Naive B cell (primary cell): Measurements from ENCODE around the gene NPS. TPM values are rescaled to one million over a fixed set of nuclear protein-coding genes. Genes with fewer than 3 reads are reported as not detected.

Experiments
- ATAC-seq, 2 donors: fragments of 150-1000 bp; cut with Tn5 transposase; 2 replicates each; pipeline ENCODE4 v1.10.0; 2021; ENCODE audit warnings: low read depth in 2 of 2, mild to moderate bottlenecking in 2 of 2, moderate library complexity in 2 of 2
- DNase-seq: peaks from one replicate; pipeline ENCODE4 v3.0.0; 2022
- H3K27ac Mint-ChIP-seq, 6 donors: one replicate each; pipeline ENCODE4 v1.8.0; 2020 to 2022; ENCODE audit warnings: mild to moderate bottlenecking in 6 of 6, mixed read lengths in 6 of 6, moderate library complexity in 5 of 6, inconsistent platforms in 2 of 6
- H3K27me3 Mint-ChIP-seq, 3 donors: one replicate each; pipeline ENCODE4 v1.8.0; 2021 to 2022; ENCODE audit warnings: mixed read lengths in 3 of 3, mild to moderate bottlenecking in 1 of 3
- H3K36me3 Mint-ChIP-seq, 2 donors: one replicate each; pipeline ENCODE4 v1.8.0; 2020 to 2022; ENCODE audit warnings: mixed read lengths in 2 of 2, inconsistent platforms in 1 of 2, mild to moderate bottlenecking in 1 of 2
- H3K4me1 Mint-ChIP-seq, 3 donors: one replicate each; pipeline ENCODE4 v1.8.0; 2020 to 2022; ENCODE audit warnings: mixed read lengths in 3 of 3, inconsistent platforms in 1 of 3, mild to moderate bottlenecking in 1 of 3, moderate library complexity in 1 of 3
- H3K4me3 Mint-ChIP-seq, 8 donors: one replicate each; pipeline ENCODE4 v1.8.0; 2020 to 2022; ENCODE audit warnings: mild to moderate bottlenecking in 8 of 8, mixed read lengths in 8 of 8, moderate library complexity in 8 of 8, inconsistent platforms in 2 of 8
- H3K9me3 Mint-ChIP-seq, 7 donors: one replicate each; pipeline ENCODE4 v1.8.0; 2020 to 2022; ENCODE audit warnings: mixed read lengths in 7 of 7, mild to moderate bottlenecking in 5 of 7, inconsistent platforms in 2 of 7, moderate library complexity in 1 of 7
- polyA plus RNA-seq, 6 donors: library from polyadenylated mRNA; unstranded; fragments of 300-500 nt; fragmentation: Illumina TruSeq; gene quantifications; one replicate each; pipeline ENCODE4 v1.2.3, GENCODE V29; 2021; ENCODE audit warnings: low read depth in 6 of 6

Gene NPS
- polyA plus RNA-seq, result not detected

- H3K9me3 Mint-ChIP-seq, result peaks cover 8 to 33% (median 15%) of the 10 kb centered on the region in 7 donors
- ATAC-seq, result no peak
- H3K36me3 Mint-ChIP-seq, result peaks cover 0 to 7% of the 10 kb centered on the region in 2 donors
- peaks cover 3 to 11% (median 10%) of the 10 kb centered on the region in 3 donors for H3K27me3 Mint-ChIP-seq
- H3K4me3 Mint-ChIP-seq, result no peak within 1 kb of the TSS
- no peak for DNase-seq
- no peak within 1 kb of the TSS for H3K27ac Mint-ChIP-seq
- no peaks in the 10 kb centered on the region for H3K4me1 Mint-ChIP-seq
These were observed at the start of gene NPS for GRCh38 chr10:127549009-127549408. Gene NPS, plus strand, starts transcription at chr10:127549309. Its CDS starts 60 bp downstream, at chr10:127549369.

DNA sequence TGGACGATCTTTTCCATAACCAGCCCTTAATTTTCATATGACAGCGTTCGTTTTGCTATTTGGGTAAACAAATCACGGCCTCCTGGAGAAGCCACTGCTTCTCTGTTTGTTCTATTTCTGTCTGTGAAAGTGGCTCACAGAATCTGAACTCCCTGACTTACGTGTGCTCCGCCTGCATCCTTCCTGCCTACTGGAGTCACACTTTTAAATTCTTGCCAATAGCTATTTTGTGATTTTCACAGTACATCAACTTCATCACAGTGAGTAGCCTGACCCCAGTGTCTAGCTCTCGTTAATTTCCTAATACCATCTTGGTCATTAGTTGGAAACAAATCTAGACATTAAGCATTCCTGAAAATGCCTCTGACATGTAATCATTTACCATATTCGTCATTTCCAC is 49.0 kb upstream of the NPS start:
- peaks cover 6 to 22% (median 7%) of the 10 kb centered on the region in 3 donors for H3K27me3 Mint-ChIP-seq
- no peak overlapping the region for H3K27ac Mint-ChIP-seq
- no peak overlapping the region for H3K4me3 Mint-ChIP-seq
- H3K9me3 Mint-ChIP-seq, result peaks cover 0 to 7% (median 0%) of the 10 kb centered on the region in 7 donors
- no peaks in the 10 kb centered on the region for H3K4me1 Mint-ChIP-seq
- ATAC-seq (no peak), DNase-seq (no peak)
- H3K36me3 Mint-ChIP-seq, result no peaks in the 10 kb centered on the region

GRCh38 chr10:127506094-127506493 is 43.0 kb upstream of the NPS start:
- H3K36me3 Mint-ChIP-seq, result no peaks in the 10 kb centered on the region
- no peak for ATAC-seq
- H3K9me3 Mint-ChIP-seq, result peaks cover 0 to 2% (median 0%) of the 10 kb centered on the region in 7 donors

GRCh38 chr10:127522298-127522697 is 26.8 kb upstream of the NPS start:
- Mint-ChIP-seq H3K9me3 (peaks cover 0 to 10% (median 6%) of the 10 kb centered on the region in 7 donors), H3K27me3 (peaks cover 0 to 11% (median 0%) of the 10 kb centered on the region in 3 donors), H3K27ac (no peak overlapping the region), H3K4me1 (no peaks in the 10 kb centered on the region), H3K36me3 (no peaks in the 10 kb centered on the region), H3K4me3 (no peak overlapping the region)
- no peak for DNase-seq
- no peak for ATAC-seq

More at GRCh38 chr10:127506094-127506493, 43.0 kb upstream of the NPS start:
- H3K27ac Mint-ChIP-seq, result no peak overlapping the region
- DNase-seq, result no peak
- H3K27me3 Mint-ChIP-seq, result peaks cover 9 to 20% (median 15%) of the 10 kb centered on the region in 3 donors
- H3K4me1 Mint-ChIP-seq, result no peaks in the 10 kb centered on the region
- H3K4me3 Mint-ChIP-seq, result no peak overlapping the region

DNA sequence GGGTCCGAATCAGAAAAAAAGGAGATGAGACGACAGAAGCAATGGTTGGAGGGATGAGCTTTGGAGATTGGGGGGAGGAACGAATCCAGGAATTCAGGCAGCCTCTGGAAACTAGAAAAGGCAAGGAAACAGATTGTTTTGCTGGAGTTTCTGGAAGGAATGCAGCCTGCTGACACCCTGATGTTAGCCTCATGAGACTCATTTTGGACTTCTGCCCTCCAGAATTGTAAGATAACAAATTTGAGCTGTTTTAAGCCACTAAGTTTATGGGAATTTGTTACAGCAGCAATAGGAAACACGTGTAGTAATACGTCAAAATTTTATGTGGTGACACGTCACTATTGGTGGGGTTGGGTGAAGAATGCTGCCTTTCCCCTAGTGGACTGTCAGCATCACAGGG is 25.6 kb upstream of the NPS start:
- H3K27ac Mint-ChIP-seq, result no peak overlapping the region
- no peaks in the 10 kb centered on the region for H3K4me1 Mint-ChIP-seq
- H3K36me3 Mint-ChIP-seq, result no peaks in the 10 kb centered on the region
- ATAC-seq (no peak), DNase-seq (no peak)
- no peak overlapping the region for H3K4me3 Mint-ChIP-seq
- H3K27me3 Mint-ChIP-seq, result peaks cover 0 to 11% (median 0%) of the 10 kb centered on the region in 3 donors
- peaks cover 0 to 10% (median 6%) of the 10 kb centered on the region in 7 donors for H3K9me3 Mint-ChIP-seq

DNA sequence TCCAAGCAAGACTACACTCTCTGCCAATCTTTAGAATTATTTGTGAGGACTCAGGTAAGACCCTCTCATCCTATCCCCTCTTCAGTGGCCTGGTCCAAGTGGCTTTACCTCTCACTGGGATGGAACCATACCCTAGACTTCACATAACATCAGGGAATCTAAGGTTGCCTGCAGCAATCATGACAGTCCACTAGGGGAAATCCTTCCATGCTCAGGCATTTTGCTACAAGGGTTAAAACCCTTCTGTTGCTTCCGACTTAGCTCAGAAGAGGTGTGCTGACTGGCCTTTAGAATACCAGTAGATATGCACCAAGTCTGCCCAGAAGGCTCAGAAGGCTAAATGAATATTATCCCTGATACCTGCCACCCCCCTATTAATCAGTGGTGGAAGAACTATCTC is 24.9 kb upstream of the NPS start:
- DNase-seq (no peak), ATAC-seq (no peak)
- Mint-ChIP-seq H3K36me3 (no peaks in the 10 kb centered on the region), H3K4me1 (no peaks in the 10 kb centered on the region), H3K9me3 (peaks cover 0 to 9% (median 6%) of the 10 kb centered on the region in 7 donors), H3K4me3 (no peak overlapping the region), H3K27me3 (peaks cover 0 to 11% (median 0%) of the 10 kb centered on the region in 3 donors), H3K27ac (no peak overlapping the region)

DNA sequence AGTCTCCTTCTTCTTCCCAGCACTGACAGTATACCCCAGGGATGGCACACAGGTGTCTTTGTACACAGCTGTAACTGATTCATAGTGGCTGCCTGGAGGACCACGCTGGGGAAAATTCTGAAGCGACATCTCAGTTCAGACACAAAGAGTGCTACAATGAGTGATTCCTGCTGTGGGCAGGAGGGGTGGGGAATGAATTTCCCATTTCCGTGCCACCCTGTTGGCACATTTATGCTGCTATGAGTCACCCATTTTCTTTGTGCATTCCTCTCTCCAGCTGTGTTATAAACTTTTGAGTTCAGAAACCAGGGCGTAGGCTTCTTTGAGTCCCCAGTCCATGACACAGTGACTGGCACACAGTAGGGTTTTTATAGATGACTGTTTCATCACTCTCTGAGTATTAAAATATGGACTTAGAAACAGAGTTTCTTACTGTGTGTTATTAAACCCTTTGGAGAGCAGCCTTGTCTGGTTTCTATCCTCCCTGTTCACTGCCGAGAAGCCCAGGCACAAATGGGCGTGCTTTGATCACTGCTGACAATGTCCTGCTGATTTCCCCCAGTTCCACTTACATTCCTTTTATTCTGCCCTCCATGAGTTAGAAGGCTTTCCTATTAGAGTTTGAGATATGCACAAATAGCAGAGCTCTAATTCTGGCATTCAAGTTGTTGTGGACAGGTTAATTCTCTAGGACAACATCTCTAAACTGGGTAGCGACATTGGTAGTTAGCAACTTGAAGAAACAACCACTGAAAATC is 24.0 kb upstream of the NPS start:
- peaks cover 0 to 6% (median 0%) of the 10 kb centered on the region in 3 donors for H3K27me3 Mint-ChIP-seq
- no peak overlapping the region for H3K4me3 Mint-ChIP-seq
- DNase-seq, result no peak
- H3K27ac Mint-ChIP-seq, result no peak overlapping the region
- H3K9me3 Mint-ChIP-seq, result peaks cover 0 to 9% (median 3%) of the 10 kb centered on the region in 7 donors
- H3K36me3 Mint-ChIP-seq, result no peaks in the 10 kb centered on the region
- ATAC-seq, result no peak
- no peaks in the 10 kb centered on the region for H3K4me1 Mint-ChIP-seq

- no peak overlapping the region for H3K27ac Mint-ChIP-seq
- H3K4me1 Mint-ChIP-seq, result no peaks in the 10 kb centered on the region
- H3K9me3 Mint-ChIP-seq, result peaks cover 0 to 9% (median 3%) of the 10 kb centered on the region in 7 donors
- H3K36me3 Mint-ChIP-seq, result no peaks in the 10 kb centered on the region
- ATAC-seq, result no peak
- no peak overlapping the region for H3K4me3 Mint-ChIP-seq
- H3K27me3 Mint-ChIP-seq, result peaks cover 0 to 5% (median 0%) of the 10 kb centered on the region in 3 donors
- DNase-seq, result no peak
These were observed 23.4 kb upstream of the NPS start for GRCh38 chr10:127525686-127526085.

DNA sequence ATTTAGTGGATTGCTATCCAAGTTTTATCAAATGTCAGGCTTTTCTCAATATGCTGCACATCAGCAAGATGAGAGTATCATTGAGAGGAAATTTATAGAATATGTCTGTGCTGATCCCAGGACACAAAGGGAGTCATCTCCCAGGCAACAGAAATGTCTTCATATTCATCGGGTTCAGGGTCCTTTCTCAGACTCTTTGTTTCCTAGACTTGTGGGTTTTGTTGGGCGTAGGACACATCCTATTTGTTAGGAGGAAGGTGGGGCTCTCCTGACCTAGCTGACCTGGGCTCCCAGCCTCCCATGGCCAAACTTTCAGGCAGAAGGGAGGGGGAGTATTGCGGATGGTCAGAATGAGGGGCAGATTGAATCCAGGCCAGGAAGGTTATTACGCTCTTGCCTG is 22.9 kb upstream of the NPS start:
- H3K4me1 Mint-ChIP-seq, result no peaks in the 10 kb centered on the region
- ATAC-seq, result no peak
- no peak overlapping the region for H3K4me3 Mint-ChIP-seq
- peaks cover 0 to 9% (median under 1%) of the 10 kb centered on the region in 7 donors for H3K9me3 Mint-ChIP-seq
- H3K36me3 Mint-ChIP-seq, result no peaks in the 10 kb centered on the region
- H3K27ac Mint-ChIP-seq, result no peak overlapping the region
- no peak for DNase-seq
- peaks cover 0 to 5% (median 0%) of the 10 kb centered on the region in 3 donors for H3K27me3 Mint-ChIP-seq

GRCh38 chr10:127527320-127527719 is 21.8 kb upstream of the NPS start:
- Mint-ChIP-seq H3K9me3 (peaks cover 0 to 9% (median 0%) of the 10 kb centered on the region in 7 donors), H3K36me3 (no peaks in the 10 kb centered on the region), H3K4me1 (no peaks in the 10 kb centered on the region), H3K27ac (no peak overlapping the region), H3K27me3 (peaks cover 0 to 3% (median 0%) of the 10 kb centered on the region in 3 donors), H3K4me3 (no peak overlapping the region)
- no peak for DNase-seq
- ATAC-seq, result no peak

GRCh38 chr10:127527891-127528290 is 21.2 kb upstream of the NPS start:
- H3K27ac Mint-ChIP-seq, result no peak overlapping the region
- no peak for DNase-seq
- no peaks in the 10 kb centered on the region for H3K4me1 Mint-ChIP-seq
- ATAC-seq, result no peak
- H3K4me3 Mint-ChIP-seq, result no peak overlapping the region
- peaks cover 0 to 9% (median 0%) of the 10 kb centered on the region in 7 donors for H3K9me3 Mint-ChIP-seq
- H3K27me3 Mint-ChIP-seq, result no peaks in the 10 kb centered on the region
- no peaks in the 10 kb centered on the region for H3K36me3 Mint-ChIP-seq

DNA sequence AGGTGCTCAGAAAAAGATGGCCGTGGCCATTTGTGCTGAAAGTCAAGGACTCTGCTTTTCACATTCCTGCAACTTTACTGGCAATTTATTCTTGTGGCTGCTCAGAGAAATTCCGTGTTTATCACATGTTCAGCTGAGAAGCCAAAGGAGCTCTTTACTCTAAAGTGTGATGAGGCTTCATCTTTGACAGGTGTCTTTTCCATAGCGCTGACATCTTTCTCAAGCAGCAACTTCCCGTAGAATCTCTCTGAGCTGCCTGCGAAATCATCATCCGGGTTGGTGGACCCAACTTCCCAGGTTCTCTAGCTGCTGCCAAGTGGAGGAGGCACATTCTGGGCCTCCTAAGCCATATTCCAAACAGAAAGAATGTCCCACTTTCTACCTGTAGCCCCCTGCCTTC is 16.9 kb upstream of the NPS start:
- Mint-ChIP-seq H3K4me3 (no peak overlapping the region), H3K27me3 (peaks cover 0 to 4% (median 0%) of the 10 kb centered on the region in 3 donors), H3K36me3 (no peaks in the 10 kb centered on the region), H3K27ac (no peak overlapping the region), H3K4me1 (no peaks in the 10 kb centered on the region), H3K9me3 (peaks cover 0 to 4% (median 0%) of the 10 kb centered on the region in 7 donors)
- no peak for ATAC-seq
- no peak for DNase-seq

GRCh38 chr10:127532659-127533058 is 16.4 kb upstream of the NPS start:
- no peak overlapping the region for H3K4me3 Mint-ChIP-seq
- ATAC-seq (no peak), DNase-seq (no peak)
- peaks cover 0 to 4% (median 0%) of the 10 kb centered on the region in 3 donors for H3K27me3 Mint-ChIP-seq
- peaks cover 0 to 1% (median 0%) of the 10 kb centered on the region in 7 donors for H3K9me3 Mint-ChIP-seq
- H3K4me1 Mint-ChIP-seq, result no peaks in the 10 kb centered on the region
- H3K36me3 Mint-ChIP-seq, result no peaks in the 10 kb centered on the region
- H3K27ac Mint-ChIP-seq, result no peak overlapping the region

DNA sequence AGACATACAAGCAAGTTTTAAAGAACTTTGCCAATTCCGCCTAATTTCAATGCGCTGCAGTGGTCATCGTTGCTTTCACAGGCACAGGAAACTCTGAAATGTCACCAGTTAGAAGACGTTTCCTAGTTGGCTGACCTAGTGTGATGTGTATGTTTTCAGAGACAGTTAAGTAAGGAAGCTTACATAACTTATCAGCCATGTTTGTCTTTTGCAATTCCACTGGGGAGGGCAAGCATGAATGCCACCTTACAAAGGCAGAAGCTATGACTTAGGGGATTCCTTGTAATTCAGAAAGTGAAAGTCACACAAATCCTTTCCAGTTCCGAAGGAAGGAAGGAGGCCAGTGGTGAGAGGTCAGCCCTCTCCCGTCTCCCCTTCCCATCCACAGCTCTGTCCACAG is 15.0 kb upstream of the NPS start:
- Mint-ChIP-seq H3K27ac (no peak overlapping the region), H3K4me3 (no peak overlapping the region), H3K36me3 (no peaks in the 10 kb centered on the region), H3K4me1 (no peaks in the 10 kb centered on the region), H3K27me3 (peaks cover 0 to 4% (median 0%) of the 10 kb centered on the region in 3 donors), H3K9me3 (peaks cover 0 to 2% (median 0%) of the 10 kb centered on the region in 7 donors)
- DNase-seq (no peak), ATAC-seq (no peak)
